B cell (primary cell): Measurements from ENCODE around the gene LIPA.

ENCODE experiments used
- CTCF ChIP-seq: fragments of 200-600 bp; IDR thresholded peaks from one replicate; pipeline ENCODE4 v1.8.0; 2022; ENCODE audit warnings: antibody characterized with exemption, mild to moderate bottlenecking
- EZH2 ChIP-seq: IDR thresholded peaks from 2 replicates; pipeline ENCODE4 v1.6.1; 2012; ENCODE audit warnings: borderline replicate concordance, low read depth, mild to moderate bottlenecking, moderate library complexity, low read length; ENCODE audit not compliant: insufficient read depth, poor library complexity, severe bottlenecking

DNA sequence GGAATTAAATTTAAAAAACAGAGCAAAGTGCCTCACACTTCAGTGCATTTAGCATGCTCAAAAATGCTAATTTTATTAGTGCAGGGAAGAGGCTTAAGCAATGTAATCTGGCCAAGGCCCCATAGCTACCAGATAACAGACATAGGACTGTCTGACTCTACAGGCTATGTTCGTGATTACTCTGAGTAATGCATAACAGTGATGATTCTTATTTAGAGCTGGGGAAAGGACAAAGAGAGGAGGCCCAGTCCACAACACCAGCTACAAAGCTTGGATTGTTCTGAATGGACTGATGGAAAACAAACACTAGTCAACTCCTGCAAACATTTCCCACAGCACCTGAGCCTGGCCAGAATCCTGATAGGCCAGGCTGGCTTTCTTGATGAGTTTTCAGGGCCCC lies 36.1 kb downstream of the LIPA start:
- TF ChIP-seq EZH2 (no peak), CTCF (no peak)
